Suppressor macrophage treated with lipopolysaccharide for 4 hours (primary cell): ENCODE data around the gene CNNM3.
A peak's percentile ranks its signal among the peaks of the same experiment; 100 is the strongest.
"Not testable (repeated sequence)": the region's sequence is repeated elsewhere in the genome, so short reads cannot be mapped to it uniquely, and the experiment has no call there.

Experiments
- DNase-seq: peaks from one replicate; pipeline ENCODE4 v3.0.0-alpha.2; 2020

The CNNM3 gene

GRCh38 chr2:96800061-96801004 lies 15.7 kb upstream of the CNNM3 start:
- DNase-seq: no peak

GRCh38 chr2:96801005-96801785 lies 14.9 kb upstream of the CNNM3 start:
- DNase-seq: peak; percentile 51

- peak; percentile 60 for DNase-seq
Measured at GRCh38 chr2:96801786-96802595, 14.1 kb upstream of the CNNM3 start.

GRCh38 chr2:96802721-96803120 lies 13.3 kb upstream of the CNNM3 start:
- no peak for DNase-seq

- peak; percentile 19 for DNase-seq
Measured at GRCh38 chr2:96804986-96805385, 11.1 kb upstream of the CNNM3 start.

GRCh38 chr2:96805946-96806345 lies 10.1 kb upstream of the CNNM3 start:
- not testable (repeated sequence) for DNase-seq

- no peak for DNase-seq
Measured at GRCh38 chr2:96806468-96807126, 9.5 kb upstream of the CNNM3 start.

GRCh38 chr2:96807127-96807471 lies 9.0 kb upstream of the CNNM3 start:
- no peak for DNase-seq

- no peak for DNase-seq
Measured at GRCh38 chr2:96808176-96808837, 7.8 kb upstream of the CNNM3 start.

- no peak for DNase-seq
Measured at GRCh38 chr2:96809216-96809882, 6.7 kb upstream of the CNNM3 start.

- DNase-seq: no peak
Measured at GRCh38 chr2:96809951-96810782, 5.9 kb upstream of the CNNM3 start.

- no peak for DNase-seq
Measured at GRCh38 chr2:96810783-96811192, 5.3 kb upstream of the CNNM3 start.

- no peak for DNase-seq
Measured at GRCh38 chr2:96811917-96812316, 4.2 kb upstream of the CNNM3 start.

- no peak for DNase-seq
Measured at GRCh38 chr2:96813656-96814055, 2.4 kb upstream of the CNNM3 start.

- DNase-seq: peak; percentile 3
Measured at GRCh38 chr2:96815326-96816126, 542 bp upstream of the CNNM3 start.

GRCh38 chr2:96816836-96817702 lies 1.0 kb downstream of the CNNM3 start:
- DNase-seq: no peak

- DNase-seq: no peak
Measured at GRCh38 chr2:96817882-96818281, 1.8 kb downstream of the CNNM3 start.

- no peak for DNase-seq
Measured at GRCh38 chr2:96819128-96819875, 3.2 kb downstream of the CNNM3 start.
